Jurkat, Clone E6-1 (cell line): Measurements from ENCODE around the gene HS6ST3.

Source experiments
- DNase-seq: peaks from one replicate; pipeline ENCODE4 v3.0.0-alpha.2; 2011; ENCODE audit warnings: low read depth, low spot score
- H3K4me3 ChIP-seq: 2 replicates; pipeline ENCODE4 v1.5.1; 2011; ENCODE audit warnings: mild to moderate bottlenecking, low read length, control low read depth, moderate library complexity

HS6ST3 gene

GRCh38 chr13:96398486-96398885 is 308.6 kb downstream of the HS6ST3 start:
- H3K4me3 ChIP-seq = no peak overlapping the region
- DNase-seq = no peak

DNA sequence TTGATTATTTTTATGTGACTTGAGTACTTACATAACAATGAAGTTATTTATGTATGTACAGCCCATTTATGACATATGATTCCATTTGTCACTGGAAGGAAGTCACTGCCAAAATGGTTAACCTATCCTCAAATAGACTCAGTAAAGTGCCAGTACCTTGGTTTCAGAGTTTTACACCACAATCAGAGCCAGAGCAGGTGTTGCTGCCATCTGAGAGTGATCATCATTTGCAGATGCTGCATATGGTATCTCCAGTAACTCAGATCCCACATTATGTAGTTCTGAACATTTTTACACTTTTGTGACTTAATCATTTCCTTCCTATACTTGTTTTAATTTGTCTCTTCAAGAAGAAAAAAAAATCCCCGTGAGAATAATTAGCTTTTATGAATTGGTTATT is 313.3 kb downstream of the HS6ST3 start:
- no peak overlapping the region for H3K4me3 ChIP-seq
- no peak for DNase-seq

- H3K4me3 ChIP-seq = no peak overlapping the region
- no peak for DNase-seq
Measured at GRCh38 chr13:96403651-96404050, 313.7 kb downstream of the HS6ST3 start.

- no peak for DNase-seq
- no peak overlapping the region for H3K4me3 ChIP-seq
Measured at GRCh38 chr13:96415831-96416385, 326.0 kb downstream of the HS6ST3 start.

DNA sequence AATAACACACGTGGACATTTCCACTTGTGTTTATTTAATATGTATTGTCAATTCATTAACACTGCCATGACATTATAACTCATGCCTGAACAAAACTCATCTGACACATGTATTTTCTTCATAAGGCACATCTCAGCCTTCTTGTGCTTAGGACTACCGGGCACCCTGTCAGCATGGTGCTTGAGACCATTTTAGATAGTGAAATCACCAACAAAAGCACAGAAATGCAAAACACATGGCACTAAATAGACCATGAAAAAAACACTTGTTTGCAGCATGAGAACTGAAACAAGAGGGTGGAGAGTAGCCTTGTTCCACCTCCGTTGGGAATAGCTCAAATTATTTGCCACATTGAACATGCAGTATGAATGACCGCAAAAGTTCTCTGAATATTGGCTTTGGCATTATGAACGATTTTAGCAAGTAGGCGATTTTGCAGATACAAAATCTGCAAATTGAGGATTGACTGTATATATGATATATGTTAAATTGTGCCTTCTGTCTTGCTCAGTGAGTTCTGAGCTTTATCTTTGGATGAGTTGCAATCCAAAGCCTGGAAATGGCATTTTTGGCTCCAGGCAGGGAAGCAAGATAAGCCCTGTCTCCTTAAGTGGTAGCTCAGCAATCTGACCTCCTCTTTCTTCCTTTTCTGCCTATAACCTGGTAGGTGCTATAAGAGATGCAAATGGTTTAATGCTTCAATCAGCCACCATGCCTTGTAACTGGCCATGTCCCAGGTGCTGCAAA is 328.2 kb downstream of the HS6ST3 start:
- H3K4me3 ChIP-seq = no peak overlapping the region
- no peak for DNase-seq

DNA sequence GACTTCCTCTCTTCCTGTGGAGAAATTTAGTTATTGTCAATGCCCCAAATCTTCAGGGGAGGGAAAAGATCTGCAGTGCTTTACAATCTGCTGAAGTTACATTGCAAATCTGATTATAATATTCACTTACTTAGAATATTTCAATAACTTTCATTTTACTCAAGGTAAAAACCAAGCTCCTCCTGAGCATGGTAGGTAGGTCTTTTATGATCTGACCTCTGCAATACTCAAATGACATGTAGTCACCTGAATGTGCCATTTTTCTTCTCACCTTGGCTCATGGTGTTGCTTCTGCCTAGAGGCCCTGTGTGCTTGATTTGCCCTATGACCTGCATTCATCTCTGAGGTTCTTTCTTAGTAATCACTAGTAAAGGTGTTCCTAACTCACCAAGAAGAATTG is 331.4 kb downstream of the HS6ST3 start:
- H3K4me3 ChIP-seq = no peak overlapping the region
- DNase-seq = no peak

GRCh38 chr13:96422002-96422401 is 332.1 kb downstream of the HS6ST3 start:
- H3K4me3 ChIP-seq = no peak overlapping the region

DNA sequence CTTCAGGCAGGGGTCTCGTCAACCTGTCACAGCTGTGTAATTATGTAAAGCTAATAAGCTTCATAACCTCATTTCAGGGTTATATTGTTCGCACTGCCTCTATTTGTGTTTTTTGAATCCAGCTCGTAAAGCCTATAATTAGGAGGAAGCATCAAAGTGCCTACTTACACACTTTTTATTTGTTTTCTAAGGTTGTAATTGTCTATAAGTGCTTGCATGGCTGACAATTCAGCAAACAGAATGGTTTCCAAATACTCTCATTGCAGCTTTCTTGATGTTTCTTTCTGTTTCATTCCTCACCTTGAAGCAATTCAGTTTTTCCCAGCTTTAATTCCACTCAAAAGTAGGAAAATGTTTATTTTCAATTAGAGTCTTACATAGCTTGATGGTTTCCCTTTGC is 336.3 kb downstream of the HS6ST3 start:
- no peak overlapping the region for H3K4me3 ChIP-seq
- no peak for DNase-seq

More at GRCh38 chr13:96422002-96422401, 332.1 kb downstream of the HS6ST3 start:
- DNase-seq = no peak

DNA sequence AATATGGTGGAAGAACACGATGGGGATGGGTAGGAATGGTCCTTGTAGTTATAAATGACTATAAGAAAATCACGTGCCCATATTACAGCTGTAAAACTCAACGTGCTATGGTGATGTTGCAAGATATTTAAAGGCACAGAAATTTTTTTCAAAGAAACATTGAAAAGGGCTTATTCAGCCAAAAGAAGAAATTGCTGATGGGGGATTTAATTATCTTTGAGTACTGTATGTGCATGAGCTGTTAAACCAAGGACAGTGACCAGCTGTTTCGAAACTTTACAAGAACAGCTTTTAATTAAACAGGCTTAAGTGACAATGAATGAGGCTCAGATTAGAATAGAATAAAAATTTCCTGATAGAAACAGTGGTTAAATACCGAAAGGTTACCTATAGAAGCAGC is 339.0 kb downstream of the HS6ST3 start:
- no peak overlapping the region for H3K4me3 ChIP-seq
- no peak for DNase-seq

GRCh38 chr13:96431044-96431581 is 341.2 kb downstream of the HS6ST3 start:
- peak; percentile 19 for DNase-seq
- H3K4me3 ChIP-seq = no peak overlapping the region

- DNase-seq = no peak
Measured at GRCh38 chr13:96444676-96445075, 354.8 kb downstream of the HS6ST3 start.

GRCh38 chr13:96449920-96450319 is 360.0 kb downstream of the HS6ST3 start:
- DNase-seq = no peak
- no peak overlapping the region for H3K4me3 ChIP-seq

More at GRCh38 chr13:96444676-96445075, 354.8 kb downstream of the HS6ST3 start:
- no peak overlapping the region for H3K4me3 ChIP-seq

DNA sequence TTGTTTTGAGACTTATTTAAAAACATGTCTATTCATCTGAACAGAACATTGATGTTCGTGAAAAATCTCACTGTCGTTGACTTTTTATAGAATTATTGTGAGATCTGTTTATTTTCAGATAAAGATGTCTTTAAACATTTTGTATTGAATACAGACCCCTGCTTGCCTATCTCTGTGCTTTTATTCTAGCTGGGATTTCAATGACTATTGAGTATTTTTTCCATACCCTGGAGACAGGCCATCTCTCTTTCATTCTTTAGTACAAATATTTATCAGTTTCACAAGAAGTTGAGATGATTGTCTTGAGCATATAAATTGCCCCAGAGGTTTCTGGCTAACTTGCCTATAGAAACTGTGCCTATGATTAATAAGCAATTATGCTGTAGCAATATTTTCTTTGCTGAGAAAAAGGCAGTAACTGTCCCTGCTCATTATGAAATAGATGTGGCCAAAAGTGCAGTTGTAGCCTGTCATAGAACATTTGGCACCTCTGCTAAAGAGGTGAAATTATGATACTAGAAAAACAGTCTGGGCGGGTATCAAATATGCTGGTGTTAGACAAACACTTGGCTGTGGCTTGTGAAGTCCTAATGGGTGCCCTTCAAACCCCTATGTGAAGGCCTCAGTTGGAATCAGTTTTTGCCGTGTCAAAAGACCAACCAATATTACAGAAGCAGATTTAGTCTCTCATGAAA is 360.6 kb downstream of the HS6ST3 start:
- no peak for DNase-seq
- H3K4me3 ChIP-seq = no peak overlapping the region

GRCh38 chr13:96454466-96454865 is 364.6 kb downstream of the HS6ST3 start:
- DNase-seq = no peak
- H3K4me3 ChIP-seq = no peak overlapping the region

- DNase-seq = no peak
- no peak overlapping the region for H3K4me3 ChIP-seq
Measured at GRCh38 chr13:96460609-96461008, 370.7 kb downstream of the HS6ST3 start.

DNA sequence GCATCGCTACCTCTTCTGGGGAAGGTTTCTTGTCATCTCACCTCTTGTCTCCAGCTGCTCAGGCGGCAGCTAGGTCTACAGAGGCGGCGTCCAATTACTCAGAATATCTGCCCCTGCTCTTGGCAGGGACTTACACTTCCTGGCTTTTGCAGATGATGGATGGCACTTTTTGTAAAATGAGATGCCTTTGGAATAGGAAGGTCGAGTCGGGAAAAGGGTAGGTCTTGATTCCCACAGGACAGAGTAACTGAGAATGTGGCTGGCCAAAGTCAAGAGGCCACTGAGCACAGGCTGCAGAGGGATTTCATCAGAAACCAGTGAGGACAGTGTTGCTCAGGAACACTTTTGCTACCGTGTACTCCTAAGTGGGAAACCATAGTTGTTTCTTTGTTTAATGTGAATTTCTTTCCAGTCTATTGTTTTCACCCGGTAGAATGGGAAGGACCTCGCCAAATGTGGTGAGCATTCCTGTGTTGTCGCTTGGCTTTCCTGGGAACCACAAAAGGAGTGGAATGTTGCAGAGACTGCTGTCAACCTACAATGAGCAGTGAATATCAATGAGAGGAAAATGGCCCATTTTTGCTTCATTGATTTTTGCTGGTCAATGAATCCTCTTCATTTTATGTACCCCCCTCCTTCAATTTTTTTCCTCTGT is 383.7 kb downstream of the HS6ST3 start:
- no peak for DNase-seq
- no peak overlapping the region for H3K4me3 ChIP-seq

- DNase-seq = no peak
- H3K4me3 ChIP-seq = no peak overlapping the region
Measured at GRCh38 chr13:96474181-96474557, 384.3 kb downstream of the HS6ST3 start.

GRCh38 chr13:96475103-96475502 is 385.2 kb downstream of the HS6ST3 start:
- no peak for DNase-seq
- no peak overlapping the region for H3K4me3 ChIP-seq

DNA sequence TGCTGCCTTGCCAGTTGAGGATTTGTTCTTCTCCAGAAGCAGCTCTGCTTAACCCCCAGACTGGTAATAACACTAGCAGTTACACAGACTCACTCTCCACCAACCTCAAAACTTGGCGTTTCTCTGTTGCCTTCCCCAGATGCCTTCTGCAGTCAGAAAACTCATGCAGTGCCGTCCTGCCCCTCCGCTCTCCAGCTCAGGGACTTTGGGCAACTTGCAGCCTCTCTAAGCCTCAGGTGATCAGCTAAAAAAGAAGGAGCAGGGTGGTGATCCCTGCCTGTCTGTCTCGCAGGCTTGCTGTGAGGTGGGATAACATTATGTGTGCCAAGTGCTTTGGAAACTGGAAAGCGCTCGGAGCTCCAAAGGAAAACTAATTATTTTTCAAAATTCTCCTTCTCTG is 391.6 kb downstream of the HS6ST3 start:
- DNase-seq = no peak

GRCh38 chr13:96490496-96490989 is 400.6 kb downstream of the HS6ST3 start:
- H3K4me3 ChIP-seq = no peak overlapping the region
- DNase-seq = no peak

More for the DNA sequence above, 391.6 kb downstream of the HS6ST3 start:
- no peak overlapping the region for H3K4me3 ChIP-seq
